SU-DHL-6 (cell line): ENCODE measurements around the gene RNASE3.

ENCODE experiments used
- H2AFZ ChIP-seq: fragments of 200-600 bp; sonication (generic); 2 replicates; pipeline ENCODE4 v1.6.1; 2014; ENCODE audit warnings: low read depth, mild to moderate bottlenecking, moderate library complexity, mixed read lengths, antibody characterized with exemption, low read length; ENCODE audit not compliant: severe bottlenecking
- H3F3A ChIP-seq: fragments of 200-600 bp; shearing (Covaris generic); 2 replicates; pipeline ENCODE4 v1.6.0; 2016; ENCODE audit warnings: antibody characterized with exemption, mild to moderate bottlenecking; ENCODE audit not compliant: insufficient read depth
- H3K27ac ChIP-seq: fragments of 200-600 bp; sonication (generic); 2 replicates; pipeline ENCODE4 v1.5.1; 2016; ENCODE audit warnings: low read depth, mild to moderate bottlenecking, low read length, moderate library complexity, mixed read lengths
- H3K27me3 ChIP-seq: fragments of 200-600 bp; sonication (generic), shearing (Covaris generic); 2 replicates; pipeline ENCODE4 v1.6.0; 2014; ENCODE audit warnings: mild to moderate bottlenecking, low read length
- H3K36me3 ChIP-seq: fragments of 200-600 bp; sonication (generic); 2 replicates; pipeline ENCODE4 v1.6.1; 2014; ENCODE audit warnings: mild to moderate bottlenecking, low read length, mixed read lengths
- H3K4me2 ChIP-seq: fragments of 300-600, 200-600 bp; shearing (Covaris generic), sonication (generic); 2 replicates; pipeline ENCODE4 v1.6.0; 2014; ENCODE audit warnings: low read length, low read depth, mild to moderate bottlenecking; ENCODE audit not compliant: poor library complexity, severe bottlenecking
- H3K4me3 ChIP-seq: fragments of 200-600 bp; sonication (generic); 2 replicates; pipeline ENCODE4 v1.5.1; 2014; ENCODE audit warnings: antibody characterized with exemption, low read length, mild to moderate bottlenecking, mixed read lengths; ENCODE audit not compliant: insufficient read depth, poor library complexity, severe bottlenecking
- H3K79me2 ChIP-seq: fragments of 200-600 bp; sonication (generic); 2 replicates; pipeline ENCODE4 v1.6.1; 2014; ENCODE audit warnings: mild to moderate bottlenecking, low read length, moderate library complexity; ENCODE audit not compliant: insufficient read depth
- H3K9ac ChIP-seq: fragments of 200-600 bp; sonication (generic); 2 replicates; pipeline ENCODE4 v1.7.0; 2014; ENCODE audit warnings: mild to moderate bottlenecking, low read length
- H3K9me2 ChIP-seq: fragments of 200-600 bp; sonication (generic); replicated peaks from 2 replicates; pipeline ENCODE4 v1.6.1; 2014; ENCODE audit warnings: low read length; ENCODE audit not compliant: insufficient read depth
- H3K9me3 ChIP-seq: fragments of 200-600 bp; sonication (generic); 2 replicates; pipeline ENCODE4 v1.6.1; 2014; ENCODE audit warnings: low read length, mixed read lengths; ENCODE audit not compliant: insufficient read depth
- H4K20me1 ChIP-seq: fragments of 200-600 bp; sonication (generic); 2 replicates; pipeline ENCODE4 v1.6.1; 2014; ENCODE audit warnings: low read depth, mild to moderate bottlenecking, antibody characterized with exemption, low read length, moderate library complexity, mixed read lengths
- EZH2phosphoT487 ChIP-seq: fragments of 200-600 bp; sonication (generic), shearing (Covaris generic); conservative IDR thresholded peaks from 2 replicates; pipeline ENCODE4 v1.6.1; 2018; ENCODE audit warnings: mild to moderate bottlenecking, antibody characterized with exemption, low read length, moderate library complexity, mixed read lengths
- TF ChIP-seq, protein P1 (sequence below): fragments of 200-600 bp; sonication (generic); IDR thresholded peaks from one replicate; pipeline ENCODE4 v1.5.1; 2017; ENCODE audit warnings: antibody characterized with exemption, mild to moderate bottlenecking, low read length, moderate library complexity; ENCODE audit not compliant: insufficient read depth, poor library complexity, severe bottlenecking

Gene RNASE3

DNA sequence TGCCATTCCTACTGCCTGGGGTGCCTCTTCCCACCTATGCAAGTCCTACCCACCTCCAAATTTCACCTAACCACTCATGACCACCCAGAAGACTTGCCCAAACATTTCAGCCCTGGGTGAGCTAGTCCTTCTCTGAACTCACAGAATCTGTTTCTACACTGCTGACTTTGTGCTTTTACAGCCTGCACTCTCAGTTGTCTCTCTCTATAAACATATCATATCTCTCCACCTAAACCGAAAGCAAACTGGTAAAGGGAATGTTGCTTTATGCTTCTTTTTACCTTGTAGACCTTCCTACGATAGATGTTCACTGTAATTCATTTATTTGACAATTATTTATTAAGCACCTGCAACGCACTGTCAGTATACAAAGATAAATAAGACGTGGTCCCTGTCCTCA is 38.1 kb upstream of the RNASE3 start:
- Histone ChIP-seq H4K20me1 (no peaks in the 10 kb centered on the region), H3K4me3 (no peak overlapping the region), H3K9me3 (no peaks in the 10 kb centered on the region), H3K79me2 (no peaks in the 10 kb centered on the region), H2AFZ (no peak overlapping the region), H3K4me2 (no peak overlapping the region), H3K9me2 (no peaks in the 10 kb centered on the region), H3K36me3 (no peaks in the 10 kb centered on the region), H3F3A (no peaks in the 10 kb centered on the region), H3K9ac (no peak overlapping the region), H3K27ac (no peak overlapping the region), H3K27me3 (no peaks in the 10 kb centered on the region; the same call in 1 of the 2 replicates)
- TF ChIP-seq, protein P1, sequence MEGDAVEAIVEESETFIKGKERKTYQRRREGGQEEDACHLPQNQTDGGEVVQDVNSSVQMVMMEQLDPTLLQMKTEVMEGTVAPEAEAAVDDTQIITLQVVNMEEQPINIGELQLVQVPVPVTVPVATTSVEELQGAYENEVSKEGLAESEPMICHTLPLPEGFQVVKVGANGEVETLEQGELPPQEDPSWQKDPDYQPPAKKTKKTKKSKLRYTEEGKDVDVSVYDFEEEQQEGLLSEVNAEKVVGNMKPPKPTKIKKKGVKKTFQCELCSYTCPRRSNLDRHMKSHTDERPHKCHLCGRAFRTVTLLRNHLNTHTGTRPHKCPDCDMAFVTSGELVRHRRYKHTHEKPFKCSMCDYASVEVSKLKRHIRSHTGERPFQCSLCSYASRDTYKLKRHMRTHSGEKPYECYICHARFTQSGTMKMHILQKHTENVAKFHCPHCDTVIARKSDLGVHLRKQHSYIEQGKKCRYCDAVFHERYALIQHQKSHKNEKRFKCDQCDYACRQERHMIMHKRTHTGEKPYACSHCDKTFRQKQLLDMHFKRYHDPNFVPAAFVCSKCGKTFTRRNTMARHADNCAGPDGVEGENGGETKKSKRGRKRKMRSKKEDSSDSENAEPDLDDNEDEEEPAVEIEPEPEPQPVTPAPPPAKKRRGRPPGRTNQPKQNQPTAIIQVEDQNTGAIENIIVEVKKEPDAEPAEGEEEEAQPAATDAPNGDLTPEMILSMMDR: no peak
- no peak for TF ChIP-seq EZH2phosphoT487

DNA sequence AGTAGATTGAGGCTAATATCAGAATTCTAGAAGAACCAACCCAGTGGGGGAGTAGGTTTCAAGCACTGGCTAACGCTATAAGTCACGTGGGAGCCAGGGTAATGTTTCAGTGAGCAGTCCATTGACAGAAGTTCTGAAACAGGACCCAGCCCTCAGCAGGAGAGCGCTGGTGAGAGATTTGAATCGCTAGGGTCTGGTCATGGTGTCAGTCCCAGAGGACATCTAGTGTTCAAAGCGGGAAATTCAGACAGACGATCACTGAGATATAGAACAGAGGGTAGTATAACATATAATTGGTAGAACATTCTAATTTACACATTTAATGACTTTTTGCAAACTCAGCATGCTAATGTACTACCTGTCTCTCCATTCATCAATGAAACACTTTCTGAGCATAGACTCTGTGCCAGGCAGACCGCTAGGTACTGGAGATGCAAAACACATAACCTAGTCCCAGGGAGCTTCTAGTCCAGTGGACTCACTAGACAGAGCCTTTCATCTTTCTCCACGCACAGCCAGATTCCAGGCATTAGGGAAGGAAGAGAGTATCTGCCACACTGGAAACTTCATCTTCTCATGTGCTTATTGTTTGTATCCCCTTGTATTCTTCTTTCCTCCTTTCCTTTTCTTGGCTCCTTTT is 35.4 kb upstream of the RNASE3 start:
- Histone ChIP-seq H3K27me3 (no peaks in the 10 kb centered on the region), H3K79me2 (no peaks in the 10 kb centered on the region), H2AFZ (no peak overlapping the region)

DNA sequence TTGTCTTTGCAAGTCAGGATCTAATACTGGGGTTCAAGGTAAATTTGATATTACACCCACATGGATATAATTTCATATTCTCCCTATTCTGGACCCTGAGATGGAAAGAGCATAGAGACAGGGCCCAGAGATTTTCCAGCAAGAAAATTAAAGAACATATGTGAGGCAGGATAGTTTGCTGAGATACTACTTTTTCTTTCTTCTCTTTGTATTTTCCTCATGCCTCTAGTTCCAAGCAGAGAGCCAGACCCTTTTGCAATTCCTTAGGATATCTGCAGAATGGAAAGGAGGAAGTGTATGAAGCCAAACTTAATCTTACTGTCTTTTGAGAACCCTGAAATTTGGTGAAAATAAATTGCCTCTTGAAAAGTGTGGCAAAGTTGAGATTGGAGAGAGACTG is 34.0 kb upstream of the RNASE3 start:
- Histone ChIP-seq H3K27ac (no peak overlapping the region), H3K27me3 (no peaks in the 10 kb centered on the region), H3K9ac (no peak overlapping the region), H3K4me3 (no peak overlapping the region), H2AFZ (no peak overlapping the region), H3K9me3 (no peaks in the 10 kb centered on the region), H3K79me2 (no peaks in the 10 kb centered on the region), H3K36me3 (no peaks in the 10 kb centered on the region), H4K20me1 (no peaks in the 10 kb centered on the region), H3K9me2 (no peaks in the 10 kb centered on the region), H3F3A (no peaks in the 10 kb centered on the region), H3K4me2 (no peak overlapping the region)
- TF ChIP-seq, protein P1: no peak
- no peak for TF ChIP-seq EZH2phosphoT487

More for the DNA sequence above, 35.4 kb upstream of the RNASE3 start:
- Histone ChIP-seq H3K9me3 (no peaks in the 10 kb centered on the region), H4K20me1 (no peaks in the 10 kb centered on the region), H3K9ac (no peak overlapping the region), H3K4me2 (no peak overlapping the region), H3K4me3 (no peak overlapping the region), H3K9me2 (no peaks in the 10 kb centered on the region), H3F3A (no peaks in the 10 kb centered on the region), H3K36me3 (no peaks in the 10 kb centered on the region), H3K27ac (no peak overlapping the region)
- TF ChIP-seq, protein P1: peak; percentile 53
- no peak for TF ChIP-seq EZH2phosphoT487
